ENCODE measurements around the gene SUMO4.
"Not testable (repeated sequence)": the region's sequence is repeated elsewhere in the genome, so short reads cannot be mapped to it uniquely, and the experiment has no call there.

DNA sequence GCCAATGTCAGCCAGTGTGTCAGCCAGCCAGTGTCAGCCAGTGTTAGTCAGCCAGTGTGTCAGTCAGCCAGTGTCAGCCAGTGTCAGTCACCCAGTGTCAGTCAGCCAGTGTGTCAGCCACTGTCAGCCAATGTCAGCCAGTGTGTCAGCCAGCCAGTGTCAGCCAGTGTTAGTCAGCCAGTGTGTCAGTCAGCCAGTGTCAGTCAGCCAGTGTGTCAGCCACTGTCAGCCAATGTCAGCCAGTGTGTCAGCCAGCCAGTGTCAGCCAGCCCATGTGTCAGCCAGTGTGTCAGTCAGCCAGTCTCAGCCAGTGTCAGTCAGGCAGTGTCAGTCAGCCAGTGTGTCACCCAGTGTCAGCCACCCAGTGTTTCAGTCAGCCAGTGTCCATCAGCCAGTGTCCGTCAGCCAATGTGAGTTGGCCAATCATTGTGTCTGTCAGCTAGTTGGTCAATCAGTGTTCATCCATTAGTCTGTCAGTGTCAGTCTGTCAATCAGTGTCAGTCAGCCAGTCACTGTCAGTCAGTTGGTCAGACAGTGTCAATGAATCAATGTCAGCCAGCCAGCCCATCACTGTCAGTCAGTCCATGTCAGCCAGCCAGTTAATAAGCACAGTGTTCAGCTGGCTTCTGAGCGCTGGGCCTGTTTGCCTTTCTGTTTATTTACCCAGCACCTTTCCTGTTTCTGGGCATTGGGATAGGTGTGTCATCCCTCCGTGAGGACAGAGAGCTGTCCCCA lies 44.5 kb downstream of the SUMO4 start:
- TF ChIP-seq RAD21 (IDR thresholded peaks at IDR 0.05 in 1 of 2, conservative IDR thresholded peaks at IDR 0.05 in 1 of 2; ENCODE audit: low read depth in 2 of 2, low read length in 2 of 2); EZH2 (IDR thresholded peaks at IDR 0.05; ENCODE audit: low read depth, low read length, severe bottlenecking); EP300 (IDR thresholded peaks at IDR 0.05; ENCODE audit: borderline replicate concordance in 1 of 2, low read depth in 2 of 2, low read length in 2 of 2); RNF2 (IDR thresholded peaks at IDR 0.05; ENCODE audit: borderline replicate concordance, low read depth, low read length, missing control alignments, poor library complexity, severe bottlenecking); SRF (IDR thresholded peaks at IDR 0.05; ENCODE audit: low read depth, low read length); SP4 (IDR thresholded peaks at IDR 0.05; ENCODE audit: low read length); SAP30 (IDR thresholded peaks at IDR 0.05; ENCODE audit: insufficient read depth, insufficient replicate concordance, low read length); SIN3A (conservative IDR thresholded peaks at IDR 0.05 in 1 of 2, IDR thresholded peaks at IDR 0.05 in 1 of 2; ENCODE audit: low read depth in 1 of 2, low read length in 2 of 2); GABPA (IDR thresholded peaks at IDR 0.05; ENCODE audit: borderline replicate concordance, insufficient read depth, low read length); JUND (IDR thresholded peaks at IDR 0.05; ENCODE audit: low read length); ZNF274 (IDR thresholded peaks at IDR 0.05; ENCODE audit: borderline replicate concordance, extremely low read depth, low read length): not testable (repeated sequence)
- TF ChIP-seq, protein P1, sequence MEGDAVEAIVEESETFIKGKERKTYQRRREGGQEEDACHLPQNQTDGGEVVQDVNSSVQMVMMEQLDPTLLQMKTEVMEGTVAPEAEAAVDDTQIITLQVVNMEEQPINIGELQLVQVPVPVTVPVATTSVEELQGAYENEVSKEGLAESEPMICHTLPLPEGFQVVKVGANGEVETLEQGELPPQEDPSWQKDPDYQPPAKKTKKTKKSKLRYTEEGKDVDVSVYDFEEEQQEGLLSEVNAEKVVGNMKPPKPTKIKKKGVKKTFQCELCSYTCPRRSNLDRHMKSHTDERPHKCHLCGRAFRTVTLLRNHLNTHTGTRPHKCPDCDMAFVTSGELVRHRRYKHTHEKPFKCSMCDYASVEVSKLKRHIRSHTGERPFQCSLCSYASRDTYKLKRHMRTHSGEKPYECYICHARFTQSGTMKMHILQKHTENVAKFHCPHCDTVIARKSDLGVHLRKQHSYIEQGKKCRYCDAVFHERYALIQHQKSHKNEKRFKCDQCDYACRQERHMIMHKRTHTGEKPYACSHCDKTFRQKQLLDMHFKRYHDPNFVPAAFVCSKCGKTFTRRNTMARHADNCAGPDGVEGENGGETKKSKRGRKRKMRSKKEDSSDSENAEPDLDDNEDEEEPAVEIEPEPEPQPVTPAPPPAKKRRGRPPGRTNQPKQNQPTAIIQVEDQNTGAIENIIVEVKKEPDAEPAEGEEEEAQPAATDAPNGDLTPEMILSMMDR (IDR thresholded peaks at IDR 0.05; ENCODE audit: control extremely low read depth in 1 of 3, insufficient read depth in 1 of 3, low read depth in 1 of 3, low read length in 3 of 3): not testable (repeated sequence)

Measured in H1 (cell line).